GM18508 (cell line): ENCODE data around the gene SULT1C3.

Source experiments
- ATAC-seq: cut with Tn5 transposase; IDR thresholded peaks from one replicate; pipeline ENCODE4 v1.9.1; 2021; ENCODE audit warnings: moderate number of reproducible peaks; ENCODE audit not compliant: insufficient read depth, unreplicated experiment

Gene SULT1C3

GRCh38 chr2:108239786-108240185 lies at the start of gene SULT1C3:
TSS of gene SULT1C3 (plus strand) at chr2:108239968. CDS start at chr2:108247195, 7,227 bp downstream.
- no peak for ATAC-seq

DNA sequence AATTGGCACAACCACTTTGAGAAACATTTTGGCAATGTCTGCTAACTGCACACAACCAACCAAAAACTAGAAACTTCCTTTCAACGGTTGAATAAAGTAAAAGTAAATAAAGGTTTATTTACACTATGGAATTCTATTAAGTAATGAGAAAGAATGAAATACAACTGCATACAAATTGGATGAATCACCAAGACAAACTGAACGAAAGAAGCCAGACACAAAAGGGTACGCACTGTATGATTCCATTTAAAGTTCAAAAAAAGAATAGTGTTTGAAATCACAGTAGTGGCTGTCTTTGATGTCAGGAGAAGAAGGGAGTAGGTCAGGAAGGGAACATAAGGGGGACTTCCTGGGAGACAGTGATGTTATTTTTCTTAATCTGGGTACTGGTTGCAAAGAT lies 46.5 kb upstream of the SULT1C3 start:
- ATAC-seq, result no peak

- ATAC-seq, result no peak
Observed at GRCh38 chr2:108194409-108195132, 45.2 kb upstream of the SULT1C3 start.

- no peak for ATAC-seq
Observed at GRCh38 chr2:108195133-108195439, 44.7 kb upstream of the SULT1C3 start.

DNA sequence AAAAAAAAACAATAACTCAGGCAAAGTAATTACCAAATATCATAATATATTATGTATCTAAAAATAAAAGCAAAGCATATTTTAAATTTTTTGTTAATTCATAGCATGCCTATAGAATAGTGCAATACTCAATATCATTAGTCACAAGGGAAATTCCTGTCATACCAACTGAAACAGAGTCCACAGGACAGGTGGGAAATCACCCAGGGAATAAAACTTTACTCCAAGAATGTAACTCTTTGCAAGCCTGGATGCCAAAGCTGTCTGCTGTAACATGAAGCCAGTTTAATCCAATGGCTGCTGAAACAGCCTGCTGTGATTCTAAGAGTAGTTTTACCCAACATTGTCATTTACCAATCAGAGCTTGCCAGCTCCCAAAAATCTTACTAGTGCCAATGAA lies 40.0 kb upstream of the SULT1C3 start:
- no peak for ATAC-seq

- no peak for ATAC-seq
Observed at GRCh38 chr2:108200569-108200968, 39.2 kb upstream of the SULT1C3 start.

GRCh38 chr2:108212671-108213070 lies 27.1 kb upstream of the SULT1C3 start:
- no peak for ATAC-seq

- no peak for ATAC-seq
Observed at GRCh38 chr2:108215794-108216211, 24.0 kb upstream of the SULT1C3 start.

- ATAC-seq, result no peak
Observed at GRCh38 chr2:108217211-108217610, 22.6 kb upstream of the SULT1C3 start.

DNA sequence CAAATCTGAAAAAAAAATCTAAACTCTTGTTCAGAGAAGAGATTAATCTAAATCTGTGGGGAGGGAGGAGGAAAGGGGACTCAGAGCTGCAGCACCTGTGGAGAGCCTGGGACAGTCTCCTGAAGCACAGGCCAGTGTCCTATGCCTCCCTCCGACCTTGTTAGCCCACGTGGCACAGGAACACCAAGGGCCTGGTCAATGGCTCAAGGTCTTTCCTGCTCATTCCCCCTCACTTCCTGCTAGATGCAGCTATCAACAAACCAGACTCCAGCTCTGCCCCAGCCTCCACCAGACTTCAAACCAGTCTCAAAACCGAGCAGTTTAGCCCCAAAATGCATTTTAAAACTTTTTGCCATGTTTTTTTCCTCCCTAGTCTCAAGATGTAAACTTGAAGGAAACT lies 20.1 kb upstream of the SULT1C3 start:
- ATAC-seq, result no peak

- no peak for ATAC-seq
Observed at GRCh38 chr2:108220191-108220590, 19.6 kb upstream of the SULT1C3 start.

- no peak for ATAC-seq
Observed at GRCh38 chr2:108220942-108221541, 18.7 kb upstream of the SULT1C3 start.

DNA sequence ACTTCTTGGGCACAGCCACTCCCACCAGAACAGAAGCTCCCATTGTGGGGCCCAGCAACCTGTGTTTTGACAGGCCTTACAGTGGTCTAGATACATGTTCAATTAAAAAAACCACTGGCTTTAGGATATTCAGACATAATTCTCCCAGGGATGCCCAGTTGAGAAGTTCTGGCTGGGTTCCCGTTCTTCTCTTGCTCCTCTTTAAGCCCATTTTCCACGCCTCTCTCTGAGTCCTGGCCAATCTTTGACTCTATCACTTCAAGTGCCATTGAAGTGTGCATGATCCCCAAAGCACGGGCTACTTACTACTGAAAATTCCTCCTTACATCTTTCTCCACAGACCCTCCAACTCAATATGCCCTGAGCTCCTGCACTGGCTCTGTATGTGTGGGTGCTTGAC lies 17.5 kb upstream of the SULT1C3 start:
- no peak for ATAC-seq

DNA sequence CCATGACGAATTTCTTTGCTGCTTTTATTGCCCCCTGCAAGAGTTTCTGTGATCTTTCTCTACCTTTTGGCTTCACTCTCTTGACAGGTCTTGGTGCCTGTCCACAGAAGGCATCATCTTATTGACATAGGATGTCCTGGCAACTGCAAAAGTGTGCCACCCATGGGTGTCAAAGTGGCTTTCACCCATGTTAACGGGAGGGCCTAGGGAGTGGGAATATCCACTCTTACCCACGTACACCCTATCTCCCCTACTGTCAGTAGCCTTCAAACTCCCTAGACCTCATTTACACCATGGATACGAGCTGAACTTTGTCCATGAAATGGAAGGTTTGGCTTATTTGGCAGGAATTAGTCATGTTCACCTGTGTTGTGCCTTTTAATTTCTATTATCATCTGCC lies 16.2 kb upstream of the SULT1C3 start:
- ATAC-seq, result no peak

- no peak for ATAC-seq
Observed at GRCh38 chr2:108224022-108224421, 15.7 kb upstream of the SULT1C3 start.

DNA sequence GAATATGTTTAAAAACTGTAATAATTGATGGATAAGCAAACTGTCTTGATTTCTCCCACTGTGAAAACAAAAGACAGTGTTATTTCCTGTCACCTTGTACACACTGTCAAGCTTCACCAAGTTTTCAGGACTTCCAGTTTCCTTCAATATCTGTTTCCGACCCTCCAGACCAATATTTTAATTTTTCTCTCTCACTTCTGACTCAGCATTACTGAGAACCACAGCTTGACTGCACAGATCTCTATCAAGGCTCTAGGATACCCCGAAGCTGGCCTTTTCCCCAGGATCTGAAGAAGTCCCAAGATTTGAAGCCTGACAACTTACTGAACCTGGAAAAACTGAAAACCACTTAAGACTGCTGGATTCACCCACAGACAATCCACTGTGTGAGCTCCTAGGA lies 13.2 kb upstream of the SULT1C3 start:
- no peak for ATAC-seq

GRCh38 chr2:108228006-108228405 lies 11.8 kb upstream of the SULT1C3 start:
- ATAC-seq, result no peak

GRCh38 chr2:108228537-108228936 lies 11.2 kb upstream of the SULT1C3 start:
- no peak for ATAC-seq

GRCh38 chr2:108229875-108230274 lies 9.9 kb upstream of the SULT1C3 start:
- ATAC-seq, result no peak

DNA sequence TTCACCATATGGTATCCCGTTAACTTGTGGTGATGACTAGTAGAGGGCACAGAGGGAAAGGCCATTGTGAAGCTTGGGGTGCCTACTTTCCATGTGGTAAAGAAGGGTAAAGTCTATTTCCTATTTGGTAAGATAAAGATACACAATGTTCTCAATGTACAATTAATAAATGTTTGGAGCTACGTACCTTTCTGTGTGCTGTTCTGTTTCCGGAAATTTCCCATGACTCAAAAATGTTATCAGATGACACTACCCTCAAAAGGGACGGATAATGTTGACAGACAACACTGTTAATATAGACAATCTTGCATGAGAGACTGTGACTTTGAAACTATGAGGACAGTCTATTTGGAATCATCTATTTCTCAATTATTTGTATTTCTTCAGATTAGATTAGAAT lies 4.2 kb upstream of the SULT1C3 start:
- ATAC-seq, result no peak

GRCh38 chr2:108236676-108237335 lies 3.0 kb upstream of the SULT1C3 start:
- no peak for ATAC-seq

DNA sequence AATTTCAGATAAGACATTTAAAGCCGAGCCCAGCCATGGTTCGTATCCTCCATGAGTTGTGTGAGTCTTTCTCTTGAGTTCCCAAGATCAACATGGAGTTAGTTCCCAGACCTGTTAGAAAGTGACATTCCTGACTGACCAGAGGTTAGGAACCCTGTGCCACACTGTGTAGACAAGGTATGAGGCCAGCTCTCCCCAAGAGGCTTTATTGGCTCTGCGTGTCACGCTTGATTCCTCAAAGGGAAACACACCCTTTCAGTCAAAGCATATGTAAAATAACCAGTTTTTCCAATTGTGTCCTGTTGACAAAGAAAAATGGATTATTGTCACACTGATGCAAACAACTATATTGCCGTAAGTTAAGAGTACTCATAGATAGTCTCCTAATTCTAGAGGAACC lies 1.2 kb downstream of the SULT1C3 start:
- ATAC-seq, result no peak
